Epithelial cell of prostate (primary cell): ENCODE measurements around the gene SNRPD2.
"Not testable (repeated sequence)": the region's sequence is repeated elsewhere in the genome, so short reads cannot be mapped to it uniquely, and the experiment has no call there.

Experiments
- DNase-seq: peaks from one replicate; pipeline ENCODE4 v3.0.0-alpha.2; 2011; ENCODE audit warnings: low read depth, low spot score
- H3K27ac ChIP-seq: fragments of 450-650 bp; 2 replicates; pipeline ENCODE4 v1.5.1; 2017; ENCODE audit warnings: mild to moderate bottlenecking

SNRPD2 gene

DNA sequence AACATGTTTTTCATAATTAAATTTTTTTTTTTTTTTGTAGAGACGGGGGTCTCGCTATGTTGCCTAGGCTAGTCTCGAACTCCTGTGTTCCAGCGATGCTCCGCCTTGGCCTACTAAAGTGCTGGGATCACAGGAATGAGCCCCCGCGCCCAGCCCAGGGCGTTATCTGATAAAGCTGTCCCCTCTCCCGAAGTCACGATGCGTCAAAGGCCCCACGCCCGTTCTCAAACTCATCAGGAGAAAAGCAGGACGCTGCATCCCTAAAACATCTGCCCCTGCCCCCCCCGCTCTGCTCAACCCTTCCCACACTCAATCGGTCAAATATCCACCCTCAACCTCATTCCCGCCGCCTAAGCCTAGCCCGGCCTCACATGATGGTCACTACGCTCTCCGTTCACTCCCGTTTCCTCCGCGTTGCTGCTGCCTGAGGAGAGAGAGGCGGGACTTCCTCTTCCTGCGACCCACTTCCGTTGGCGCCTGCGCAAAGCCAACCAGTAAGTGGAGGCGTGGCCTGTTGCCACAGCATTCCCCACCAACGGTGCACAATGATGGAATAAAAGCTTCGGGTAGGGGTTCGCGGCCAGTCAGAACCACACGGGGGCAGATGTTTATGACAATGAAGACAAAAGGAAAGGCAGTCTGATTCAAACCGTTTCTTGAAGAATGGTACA lies at the start of gene SNRPD2:
Gene SNRPD2 (minus strand): TSS at position 438 of the 671 bp plus-strand sequence. CDS start 65 bp downstream, at position 373.
- peak; percentile 74 for DNase-seq
- H3K27ac ChIP-seq: peak within 1 kb of the TSS; percentile 86

DNA sequence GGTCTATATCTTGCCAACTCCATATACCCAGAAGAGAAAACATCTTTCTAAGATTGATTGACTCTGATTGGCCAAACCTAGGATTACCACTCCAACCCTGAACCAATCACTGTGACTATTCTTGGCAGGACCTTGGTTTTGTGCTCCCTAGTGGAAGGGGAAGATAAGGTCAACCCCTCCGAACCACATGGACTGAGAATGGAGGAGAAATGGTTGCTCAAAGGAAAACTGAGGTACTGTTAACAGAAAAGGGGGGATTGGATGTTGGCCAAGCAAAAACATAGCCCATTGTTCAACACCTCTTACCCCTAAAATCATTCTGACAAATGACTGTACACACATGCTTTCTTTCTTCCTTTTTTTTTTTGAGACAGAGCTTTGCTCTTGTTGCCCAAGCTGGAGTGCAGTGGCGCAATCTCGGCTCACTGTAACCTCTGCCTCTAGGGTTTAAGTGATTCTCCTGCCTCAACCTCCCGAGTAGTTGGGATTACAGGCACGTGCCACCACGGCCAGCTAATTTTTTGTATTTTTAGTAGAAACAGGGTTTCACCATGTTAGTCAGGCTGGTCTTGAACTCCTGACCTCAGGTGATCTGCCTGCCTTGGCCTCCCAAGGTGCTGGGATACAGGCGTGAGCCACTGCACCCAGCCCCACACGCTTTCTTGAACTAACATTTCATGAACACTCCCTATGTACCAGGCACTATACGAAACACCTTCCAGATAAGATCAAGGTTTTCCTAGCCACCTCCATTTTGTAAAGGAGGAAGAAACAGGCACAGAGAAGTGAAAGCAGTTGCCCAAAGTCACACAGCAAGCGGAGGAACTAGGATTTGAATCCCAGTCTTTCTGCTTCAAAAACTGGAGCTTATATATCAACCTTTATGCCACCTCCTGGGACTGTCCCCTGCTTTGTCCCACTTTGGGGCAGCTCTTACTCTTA lies 48.0 kb upstream of the SNRPD2 start:
- H3K27ac ChIP-seq: no peak overlapping the region
- DNase-seq: no peak

DNA sequence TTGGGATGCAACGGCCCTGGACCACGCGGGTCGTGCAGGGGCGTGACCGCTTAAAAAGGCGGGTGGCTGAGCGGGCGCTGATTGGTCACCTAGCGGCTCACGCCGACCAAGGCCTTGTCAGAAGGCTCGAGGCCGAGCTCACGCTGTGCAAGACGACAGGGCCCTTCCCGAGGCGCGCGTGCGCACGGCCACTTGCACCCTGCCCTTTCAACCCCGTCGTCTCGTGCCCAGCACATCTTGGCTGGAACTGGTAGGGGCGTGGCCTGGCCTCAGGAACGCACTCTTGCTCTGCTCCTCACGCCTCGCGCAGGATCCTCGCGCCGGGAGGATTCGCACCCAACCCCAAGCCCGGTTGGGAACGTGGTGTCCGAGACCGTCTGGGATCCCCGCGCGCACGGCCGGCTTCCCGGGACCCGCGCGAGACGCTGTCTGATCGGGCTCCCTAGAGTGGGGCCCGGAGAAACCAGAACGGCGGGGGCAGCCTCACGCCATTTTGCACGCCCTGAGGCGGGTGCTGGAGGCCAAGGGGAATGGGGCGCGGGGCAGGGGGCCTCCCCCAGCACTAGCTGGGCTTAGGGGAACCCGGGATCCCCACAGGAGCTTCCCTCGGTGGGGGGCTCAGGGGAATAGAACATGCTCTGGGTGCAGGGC lies 41.5 kb upstream of the SNRPD2 start, which contains the start of gene MEIOSIN:
Gene MEIOSIN (plus strand): TSS at position 280 of the 651 bp plus-strand sequence. CDS start 1,938 bp downstream, outside the sequence.
- no peak for DNase-seq
- no peak within 1 kb of the TSS for H3K27ac ChIP-seq

DNA sequence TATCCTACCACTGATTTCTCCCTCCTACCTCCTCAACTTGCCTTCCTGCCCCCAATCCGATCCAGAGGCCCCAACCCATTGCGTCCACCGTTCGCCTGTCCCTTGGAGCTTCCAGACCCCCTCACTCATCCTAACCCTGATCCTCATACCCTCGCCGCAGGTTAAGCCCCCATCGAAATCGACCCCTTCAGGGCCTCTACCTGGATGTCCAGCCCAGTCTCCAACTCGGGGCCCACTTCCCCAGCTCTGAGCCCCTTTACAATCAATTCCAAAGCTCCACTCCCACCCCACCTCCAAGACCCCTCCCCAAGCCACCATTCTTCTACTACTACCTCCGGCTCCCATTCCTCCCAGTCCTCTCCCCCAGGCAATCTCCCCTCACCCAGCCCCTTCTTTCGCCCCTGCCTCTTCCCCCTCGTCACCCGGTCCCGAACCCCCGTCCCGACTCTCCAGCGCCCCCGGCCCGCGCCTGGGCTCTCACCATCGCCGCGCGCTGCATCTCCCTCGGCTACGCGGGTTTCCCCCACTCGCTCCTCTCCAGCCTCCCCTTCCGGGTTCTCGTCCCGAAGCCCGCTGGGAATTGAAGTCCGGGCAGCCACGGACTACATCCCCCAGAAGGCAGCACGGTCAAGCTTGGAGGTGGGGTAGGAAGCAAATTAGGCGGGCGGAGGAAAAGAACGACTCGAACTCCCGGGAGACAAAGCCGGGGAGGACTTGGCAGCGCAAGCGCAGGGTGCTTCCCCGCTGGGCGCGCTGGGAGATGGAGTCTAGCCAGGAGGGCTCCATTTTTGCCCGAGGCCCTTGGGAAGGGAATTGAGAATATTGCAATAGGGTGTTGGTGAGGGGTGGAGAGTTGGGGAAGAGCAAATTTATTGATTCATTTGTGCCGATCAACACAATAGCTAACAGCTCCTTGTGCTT lies 38.9 kb upstream of the SNRPD2 start, which contains the start of gene FBXO46:
Gene FBXO46 (minus strand): TSS at position 529 of the 921 bp plus-strand sequence. CDS start 17,401 bp downstream, outside the sequence.
- H3K27ac ChIP-seq: peak within 1 kb of the TSS; percentile 73

DNA sequence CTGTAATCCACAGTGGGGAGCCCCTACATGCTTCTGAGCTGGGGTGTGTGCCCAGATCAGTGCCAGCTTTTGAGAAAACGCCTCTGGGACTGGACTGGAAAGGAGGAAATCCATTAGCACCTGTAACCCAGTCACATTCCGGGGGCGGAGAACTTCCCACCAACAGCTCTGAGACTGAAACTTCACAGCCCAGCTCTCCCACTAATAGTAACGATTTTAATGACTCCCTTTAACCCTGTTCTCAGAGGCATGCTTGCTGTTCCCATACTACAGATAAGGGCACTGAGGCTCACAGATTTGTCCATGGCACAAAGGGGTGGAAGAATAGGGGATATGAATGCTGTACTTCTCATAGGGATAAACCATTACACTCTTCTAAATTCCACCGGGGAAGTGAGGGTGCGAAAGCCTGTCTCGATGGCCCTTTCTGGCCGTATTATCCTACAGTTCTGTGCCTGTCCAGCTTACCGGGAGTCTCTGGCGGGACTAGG lies 38.1 kb upstream of the SNRPD2 start:
- no peak for DNase-seq
- peak overlapping the region; percentile 73 for H3K27ac ChIP-seq

More for the DNA sequence above, 38.9 kb upstream of the SNRPD2 start, which contains the start of gene FBXO46:
- peak; percentile 89 for DNase-seq

DNA sequence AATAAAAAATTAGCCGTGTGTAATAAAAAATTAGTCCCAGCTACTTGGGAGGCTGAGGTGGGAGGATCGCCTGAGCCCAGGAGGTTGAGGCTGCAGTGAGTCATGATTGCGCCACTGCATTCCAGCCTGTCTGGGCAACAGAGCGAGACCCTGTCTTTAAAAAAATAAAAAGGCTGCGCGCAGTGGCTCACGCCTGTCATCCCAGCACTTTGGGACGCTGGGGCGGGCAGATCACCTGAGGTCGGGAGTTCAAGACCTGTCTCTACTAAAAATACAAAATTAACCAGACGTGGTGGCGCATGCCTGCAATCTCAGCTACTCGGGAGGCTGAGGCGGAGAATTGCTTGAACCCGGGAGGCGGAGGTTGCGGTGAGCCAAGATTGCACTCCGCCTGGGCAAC lies 36.9 kb upstream of the SNRPD2 start:
- DNase-seq, H3K27ac ChIP-seq: not testable (repeated sequence)

DNA sequence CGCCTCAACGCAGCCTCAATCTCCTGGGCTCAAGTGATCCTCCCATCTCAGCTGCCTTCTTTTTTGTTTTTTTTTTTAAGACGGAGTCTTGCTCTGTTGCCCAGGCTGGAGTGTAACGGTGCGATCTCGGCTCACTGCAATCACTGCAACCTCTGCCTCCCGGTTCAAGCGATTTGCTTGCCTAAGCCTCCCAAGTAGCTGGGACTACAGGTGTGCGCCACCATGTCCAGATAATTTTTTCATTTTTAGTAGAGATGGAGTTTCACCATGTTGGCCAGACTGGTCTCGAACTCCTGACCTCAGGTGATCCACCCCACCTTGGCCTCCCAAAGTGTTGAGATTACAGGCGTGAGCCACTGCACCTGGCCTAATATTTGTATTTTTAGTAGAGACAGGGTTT lies 28.3 kb upstream of the SNRPD2 start:
- DNase-seq: not testable (repeated sequence)
- peak overlapping the region; percentile 97 for H3K27ac ChIP-seq

DNA sequence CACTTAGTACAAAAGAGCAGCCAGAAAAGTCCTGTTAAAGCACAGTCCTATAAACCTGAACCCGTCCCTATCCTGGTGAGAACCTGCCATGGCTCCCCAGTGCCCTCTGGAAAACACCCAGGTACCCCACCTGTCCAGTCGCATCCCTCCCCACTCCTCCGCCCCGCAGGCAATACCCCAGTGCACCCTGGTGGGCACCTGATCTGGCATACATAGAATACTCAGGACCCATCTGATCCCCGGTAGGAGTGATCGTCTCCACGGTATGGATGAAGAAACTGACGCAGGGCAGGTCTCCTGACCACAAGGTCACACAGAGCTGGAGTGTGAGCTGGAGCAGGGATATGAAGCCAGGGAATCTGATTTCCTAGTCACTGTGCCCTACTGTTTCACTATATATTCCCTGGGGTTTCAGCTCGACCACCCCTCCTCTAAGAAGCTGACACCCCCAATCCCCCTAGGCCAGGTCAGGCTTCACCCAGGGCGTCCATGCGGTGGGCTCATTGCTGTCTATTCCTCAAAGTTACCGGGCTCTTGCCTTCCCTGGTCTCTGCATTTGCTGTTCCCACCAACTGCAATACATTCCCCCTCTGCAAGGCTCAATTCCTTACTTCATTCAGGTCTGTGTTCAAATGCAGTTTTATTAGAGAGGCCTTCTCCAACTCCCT lies 26.4 kb upstream of the SNRPD2 start:
- peak overlapping the region; percentile 89 for H3K27ac ChIP-seq
- no peak for DNase-seq

DNA sequence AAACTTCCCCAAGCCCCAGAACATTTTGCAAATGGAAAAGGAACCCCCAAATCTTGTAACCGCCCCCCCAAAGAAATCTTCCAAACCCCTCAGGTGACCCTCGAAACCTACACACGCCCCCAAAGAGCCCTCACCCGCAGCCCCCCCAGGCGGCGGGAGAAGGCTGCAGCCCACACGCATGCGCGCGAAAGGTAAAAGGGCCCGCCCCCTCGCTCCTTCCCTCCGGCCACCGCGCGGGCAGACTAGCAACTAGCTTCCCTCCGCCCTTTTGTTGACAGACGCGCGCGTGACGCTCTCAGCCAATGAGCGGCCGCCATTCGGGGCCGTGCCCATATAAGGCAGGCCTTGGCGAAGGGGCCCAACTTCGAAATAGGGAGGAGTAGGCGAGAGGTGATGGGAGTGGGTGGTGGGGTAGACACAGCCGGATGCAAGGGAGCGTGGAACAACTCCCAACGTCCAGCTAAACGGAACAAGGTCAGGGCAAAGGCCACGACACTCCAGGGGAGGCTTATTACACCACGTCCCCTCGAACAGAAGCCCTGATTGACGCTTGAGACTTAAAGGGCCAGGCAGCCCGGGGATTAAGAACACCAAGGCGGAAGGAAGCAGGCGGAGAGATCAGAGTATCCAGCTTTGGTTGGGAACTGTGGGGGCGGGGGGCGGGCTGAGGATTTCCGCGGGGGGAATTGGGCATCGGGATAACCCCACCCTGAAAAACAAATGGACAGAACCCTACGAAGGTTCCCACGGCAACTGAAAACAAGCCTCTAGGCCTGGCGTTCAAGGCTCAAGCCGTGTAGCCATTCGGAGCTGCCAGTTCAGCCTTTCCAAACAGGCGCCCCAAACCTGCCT lies 25.6 kb upstream of the SNRPD2 start:
- peak; percentile 75 for DNase-seq
- H3K27ac ChIP-seq: peak overlapping the region; percentile 89

DNA sequence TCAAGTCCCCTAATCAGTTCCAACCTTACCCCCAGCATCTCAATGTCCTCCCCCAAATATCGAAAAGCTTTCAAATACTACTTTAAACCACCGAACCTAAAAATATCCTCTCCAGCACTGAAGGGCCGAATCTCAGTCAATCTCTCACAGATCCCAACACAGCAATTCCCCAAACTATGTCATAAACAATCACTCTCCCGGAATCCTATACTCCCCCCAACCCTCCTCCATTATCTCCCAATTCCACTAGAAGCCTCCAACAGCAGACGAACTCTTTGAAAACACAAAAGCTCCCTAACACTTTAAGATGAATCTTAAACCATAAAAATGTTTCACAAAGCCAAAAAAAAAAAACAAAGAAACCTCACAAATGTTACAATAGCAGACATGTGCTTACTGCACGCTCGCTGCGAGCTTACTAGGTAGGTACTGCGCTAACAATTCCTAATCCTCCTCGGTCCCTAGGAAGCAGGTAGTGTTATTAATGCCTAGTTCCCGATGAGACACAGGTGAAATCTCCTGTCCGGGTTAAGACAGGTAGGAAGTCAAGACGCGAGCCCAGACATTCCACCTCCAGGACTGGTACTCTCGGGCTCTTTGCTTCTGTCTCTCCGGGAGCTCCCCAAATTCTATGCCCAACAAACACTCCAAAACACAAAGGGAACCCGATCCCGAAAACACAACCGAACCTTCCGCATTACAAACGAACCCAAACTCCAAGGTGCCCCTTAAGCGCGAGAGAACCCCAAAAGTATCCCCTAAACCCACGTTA lies 24.8 kb upstream of the SNRPD2 start:
- DNase-seq: no peak
- peak overlapping the region; percentile 89 for H3K27ac ChIP-seq

DNA sequence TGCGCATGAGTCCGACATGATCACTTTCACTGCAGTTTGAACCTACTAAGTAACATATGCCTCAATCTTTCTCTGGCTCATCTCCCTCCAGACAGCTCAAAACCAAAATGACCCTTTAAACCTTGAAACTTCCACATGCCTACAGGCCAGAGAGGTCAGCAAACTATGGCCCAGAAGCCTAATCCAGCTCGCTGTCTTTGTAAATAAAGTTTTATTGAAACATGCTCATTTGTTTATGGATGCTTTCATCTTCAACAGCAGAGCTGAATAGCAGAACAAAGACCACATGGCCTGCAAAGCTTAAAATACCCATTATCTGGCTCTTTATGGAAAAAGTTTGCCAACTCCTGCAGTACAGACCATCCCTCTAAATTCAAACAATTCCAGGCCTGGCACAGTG lies 23.4 kb upstream of the SNRPD2 start:
- no peak overlapping the region for H3K27ac ChIP-seq
- no peak for DNase-seq

DNA sequence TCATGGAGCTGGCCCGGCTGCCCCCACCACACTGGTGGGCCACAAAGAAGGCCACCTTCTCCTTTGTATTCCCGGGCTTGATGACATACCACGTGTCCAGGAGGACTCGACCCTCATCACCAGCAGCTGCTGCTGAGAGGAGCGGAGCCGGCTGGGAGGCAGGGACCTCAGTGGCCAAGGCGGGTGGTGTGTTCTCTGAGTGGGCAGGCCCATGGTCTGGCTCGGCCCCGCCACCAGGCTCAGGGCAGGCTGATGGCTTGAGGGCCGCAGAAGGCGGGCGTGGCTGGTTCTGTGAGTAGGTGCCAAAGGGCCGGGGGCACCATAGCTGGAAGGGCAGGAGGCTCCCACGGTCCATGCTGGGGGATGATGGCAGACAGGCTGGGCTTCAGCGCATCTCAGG lies 21.4 kb upstream of the SNRPD2 start:
- no peak overlapping the region for H3K27ac ChIP-seq
- no peak for DNase-seq

DNA sequence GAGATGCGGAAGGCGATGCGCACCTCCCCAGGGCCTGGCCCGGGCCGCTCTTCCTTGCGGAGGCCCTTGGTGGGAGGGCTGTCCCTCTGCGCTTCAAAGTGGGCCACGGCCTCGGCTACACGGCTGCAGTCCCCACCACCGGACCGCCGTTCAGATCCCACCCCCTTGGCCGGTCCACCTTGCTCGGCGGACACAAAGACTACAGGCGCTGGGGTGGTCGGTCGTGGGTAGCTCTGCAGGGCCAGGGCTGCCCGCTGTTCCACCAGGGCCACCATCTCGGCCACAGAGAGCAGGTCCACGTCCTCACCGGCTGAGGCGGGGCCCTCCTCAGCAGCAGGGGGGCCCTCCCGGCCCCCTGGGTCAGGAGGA lies 20.9 kb upstream of the SNRPD2 start:
- no peak overlapping the region for H3K27ac ChIP-seq
- DNase-seq: no peak

DNA sequence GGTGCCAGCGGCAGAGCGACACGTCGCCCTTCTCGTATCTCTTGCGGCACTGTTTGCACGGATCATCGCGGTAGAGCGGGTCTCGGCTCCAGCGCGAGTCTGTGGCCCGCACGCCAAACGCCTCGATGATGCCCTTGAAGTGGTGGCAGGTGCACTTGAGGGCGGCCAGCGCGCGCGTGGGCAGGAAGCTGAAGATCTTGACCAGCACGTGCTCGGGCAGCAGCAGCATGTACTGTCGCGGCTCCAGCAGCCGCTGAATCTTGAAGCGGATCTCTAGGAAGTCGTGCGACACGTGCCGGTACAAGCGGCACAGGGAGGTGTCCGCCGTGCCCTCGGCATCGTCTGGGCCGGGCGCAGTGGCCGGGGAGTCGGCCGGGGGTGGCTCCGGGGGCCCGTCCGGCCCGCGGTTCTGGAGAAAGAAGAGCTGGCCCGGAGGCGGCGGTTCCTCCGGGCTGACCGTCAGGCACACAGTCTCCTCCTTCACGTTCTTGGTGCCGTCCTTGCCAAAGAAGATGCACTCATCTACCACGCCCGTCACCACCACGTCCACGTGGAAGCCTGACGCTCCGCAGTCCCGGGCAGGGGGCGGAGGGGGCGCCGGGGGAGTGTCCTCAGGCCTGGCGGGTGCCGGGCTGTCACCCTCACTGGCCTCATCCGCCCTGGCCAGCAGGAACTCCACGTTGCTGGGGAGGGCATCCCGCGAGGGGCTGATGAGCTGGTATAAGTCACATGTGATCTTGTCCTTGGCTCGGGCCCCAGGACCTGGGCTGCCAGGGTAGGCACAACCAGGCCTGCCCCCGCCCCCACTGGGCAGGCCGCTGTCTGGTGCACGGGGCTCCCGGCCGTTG lies 20.3 kb upstream of the SNRPD2 start:
- no peak for DNase-seq
- no peak overlapping the region for H3K27ac ChIP-seq

DNA sequence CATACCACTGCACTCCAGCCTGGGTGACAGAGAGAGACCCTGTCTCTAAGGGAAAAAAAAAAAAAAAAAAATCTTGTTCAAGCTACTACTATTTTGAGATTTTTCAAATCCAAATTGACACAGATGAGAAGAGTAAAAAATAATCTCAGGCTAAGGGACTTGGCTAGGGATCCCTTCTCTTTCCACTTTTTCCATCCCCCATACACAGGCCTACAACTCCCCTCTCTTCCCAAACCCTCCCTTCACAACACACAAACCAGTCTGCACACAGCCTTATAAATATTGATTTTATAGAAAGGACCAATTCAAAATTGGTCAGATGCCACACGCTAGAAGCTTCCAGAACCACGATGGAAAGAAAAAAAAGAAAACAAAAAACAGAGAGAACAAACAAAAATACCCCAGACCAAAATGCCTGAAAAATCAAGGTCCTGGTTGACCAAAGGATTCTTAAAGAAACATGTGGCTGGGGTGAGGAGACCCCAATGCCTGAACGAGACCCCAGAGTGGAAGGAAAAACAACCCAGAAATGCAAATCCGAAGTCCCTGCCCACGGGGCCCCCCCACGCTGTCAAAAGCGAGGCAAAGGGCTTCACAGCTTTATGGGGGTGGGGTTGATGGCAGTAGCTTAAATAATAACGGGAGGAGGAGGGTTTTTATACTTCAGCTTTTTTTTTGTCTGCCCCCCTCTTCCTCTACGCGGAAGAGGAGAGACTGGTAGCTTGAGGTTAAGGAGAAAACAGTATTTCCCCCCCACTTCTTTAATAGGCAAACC lies 18.8 kb upstream of the SNRPD2 start:
- H3K27ac ChIP-seq: no peak overlapping the region
- DNase-seq: no peak
